Ovary (tissue), 3 donors: ENCODE data around the gene CMPK2.

ENCODE experiments used
- EP300 ChIP-seq: sonication (generic); formaldehyde crosslinking; IDR thresholded peaks from one replicate; pipeline ENCODE4 v1.6.1; 2017; ENCODE audit warnings: antibody characterized with exemption
- POLR2A ChIP-seq: fragments of 450-650 bp; IDR thresholded peaks from one replicate; pipeline ENCODE4 v1.6.1; 2017; ENCODE audit warnings: antibody characterized with exemption, mild to moderate bottlenecking, moderate library complexity
- TF ChIP-seq, protein P1 (sequence below), 3 donors: fragments of 450-650 bp in 2 of 3; fragments of 200-600 bp in 1 of 3; IDR thresholded peaks; one replicate each; pipeline versions ENCODE4 v1.5.1 to v1.8.0; 2016 to 2022; ENCODE audit warnings: antibody characterized with exemption in 3 of 3, mild to moderate bottlenecking in 1 of 3
- donor health status: DM: no; HTN: no; CAD: no.

DNA sequence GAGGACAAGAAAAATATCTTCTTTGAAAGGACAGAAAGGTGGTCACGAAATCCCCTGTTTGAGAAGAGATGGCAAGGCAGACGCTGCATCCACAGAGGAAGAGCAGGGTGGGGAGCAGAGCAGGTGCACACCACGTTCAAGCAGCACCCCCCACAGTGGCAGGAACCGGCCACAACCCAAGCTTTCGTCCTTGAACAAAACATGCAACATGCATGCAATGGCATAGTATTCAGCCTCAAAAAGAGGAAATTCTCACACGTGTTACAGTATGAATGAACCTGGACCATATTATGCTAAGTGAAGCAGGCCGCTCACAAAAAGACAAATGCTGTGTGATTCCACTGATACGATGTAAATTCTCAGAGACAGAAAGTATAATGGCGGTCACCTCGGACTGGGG is 51.4 kb downstream of the CMPK2 start:
- TF ChIP-seq, protein P1, sequence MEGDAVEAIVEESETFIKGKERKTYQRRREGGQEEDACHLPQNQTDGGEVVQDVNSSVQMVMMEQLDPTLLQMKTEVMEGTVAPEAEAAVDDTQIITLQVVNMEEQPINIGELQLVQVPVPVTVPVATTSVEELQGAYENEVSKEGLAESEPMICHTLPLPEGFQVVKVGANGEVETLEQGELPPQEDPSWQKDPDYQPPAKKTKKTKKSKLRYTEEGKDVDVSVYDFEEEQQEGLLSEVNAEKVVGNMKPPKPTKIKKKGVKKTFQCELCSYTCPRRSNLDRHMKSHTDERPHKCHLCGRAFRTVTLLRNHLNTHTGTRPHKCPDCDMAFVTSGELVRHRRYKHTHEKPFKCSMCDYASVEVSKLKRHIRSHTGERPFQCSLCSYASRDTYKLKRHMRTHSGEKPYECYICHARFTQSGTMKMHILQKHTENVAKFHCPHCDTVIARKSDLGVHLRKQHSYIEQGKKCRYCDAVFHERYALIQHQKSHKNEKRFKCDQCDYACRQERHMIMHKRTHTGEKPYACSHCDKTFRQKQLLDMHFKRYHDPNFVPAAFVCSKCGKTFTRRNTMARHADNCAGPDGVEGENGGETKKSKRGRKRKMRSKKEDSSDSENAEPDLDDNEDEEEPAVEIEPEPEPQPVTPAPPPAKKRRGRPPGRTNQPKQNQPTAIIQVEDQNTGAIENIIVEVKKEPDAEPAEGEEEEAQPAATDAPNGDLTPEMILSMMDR (IDR thresholded peaks at IDR 0.05) = no peak
- TF ChIP-seq POLR2A (no peak), EP300 (no peak)
